HCT116 (cell line): Measurements from ENCODE around the gene HOXB2. TPM values are rescaled to one million over a fixed set of nuclear protein-coding genes. Genes with fewer than 3 reads are reported as not detected.

Experiments used
- ATAC-seq: fragments of 200-7000 bp; cut with Tn5 transposase; 2 replicates; pipeline ENCODE4 v1.9.1; 2020; ENCODE audit warnings: mild to moderate bottlenecking, moderate library complexity
- BruUV-seq: library from RNA; stranded (reverse); fragments of 400-500 nt; replicated peaks from 2 replicates; lab custom pipeline; 2021; lab: Mats Ljungman, UMichigan
- CTCF ChIA-PET: fragments of 300-600 bp; sonication (Branson Sonifier 250); formaldehyde crosslinking; loops from one replicate; lab custom pipeline; 2021; ENCODE audit warnings: antibody characterized with exemption; lab: Charles Lee
- POLR2A ChIA-PET: fragments of 300-600, 350-600 bp; sonication (Branson Sonifier 250); formaldehyde crosslinking; loops from one replicate; lab custom pipeline; 2021; ENCODE audit warnings: antibody characterized with exemption; lab: Charles Lee
- RAD21 ChIA-PET, 2 experiments: fragments of 300-600 bp; sonication (Branson Sonifier 250); formaldehyde crosslinking; loops; one replicate each; lab custom pipeline; 2023; ENCODE audit warnings: low total read pairs in 2 of 2; ENCODE audit not compliant: uncharacterized antibody in 2 of 2, unreplicated experiment in 2 of 2, low non-redundant PET in 1 of 2; lab: Charles Lee
- DNase-seq: peaks from one replicate; pipeline ENCODE4 v3.0.0-alpha.2; 2010; ENCODE audit warnings: low read depth, low spot score
- H2AFZ ChIP-seq: fragments of 200-600 bp; shearing (Covaris generic), sonication (generic); 2 replicates; pipeline ENCODE4 v1.6.1; 2017; ENCODE audit warnings: low read depth, mixed run types, mixed read lengths, antibody characterized with exemption, low read length; ENCODE audit not compliant: poor library complexity, severe bottlenecking
- H3K27ac ChIP-seq: 2 replicates; pipeline ENCODE4 v1.5.1; 2012; ENCODE audit warnings: low read depth, low read length
- H3K27me3 ChIP-seq: fragments of 200-600 bp; sonication (generic); 2 replicates; pipeline ENCODE4 v1.6.1; 2016; ENCODE audit warnings: mixed run types, low read length, mixed read lengths; ENCODE audit not compliant: insufficient read depth
- H3K36me3 ChIP-seq, 2 experiments: fragments of 200-500 bp in 1 of 2; fragments of 200-600 bp in 1 of 2; sonication (Bioruptor generic) in 1 of 2; sonication (generic) in 1 of 2; 2 replicates each; pipeline versions ENCODE4 v1.5.1 to v1.6.1; 2014 to 2016; ENCODE audit warnings: low read length in 2 of 2, inconsistent platforms in 1 of 2, mixed read lengths in 1 of 2, mixed run types in 1 of 2; ENCODE audit not compliant: insufficient read depth in 2 of 2, control insufficient read depth in 1 of 2
- H3K4me1 ChIP-seq, 2 experiments: fragments of 200-600 bp in 1 of 2; sonication (generic) in 1 of 2; 2 replicates each; pipeline versions ENCODE4 v1.5.1 to v1.6.1; 2012 to 2017; ENCODE audit warnings: low read length in 2 of 2, inconsistent platforms in 1 of 2, mild to moderate bottlenecking in 1 of 2, mixed read lengths in 1 of 2, mixed run types in 1 of 2, moderate library complexity in 1 of 2; ENCODE audit not compliant: insufficient read depth in 2 of 2, control insufficient read depth in 1 of 2
- H3K4me2 ChIP-seq: fragments of 200-600 bp; sonication (generic); 2 replicates; pipeline ENCODE4 v1.6.1; 2017; ENCODE audit warnings: mixed run types, low read length, mixed read lengths
- H3K4me3 ChIP-seq, 2 experiments: fragments of 200-600 bp in 1 of 2; sonication (generic) in 1 of 2; replicated peaks in 1 of 2; 2 replicates each; pipeline ENCODE4 v1.5.1; 2011 to 2016; ENCODE audit warnings: low read length in 2 of 2, control low read depth in 1 of 2, low read depth in 1 of 2, mild to moderate bottlenecking in 1 of 2, mixed read lengths in 1 of 2, mixed run types in 1 of 2
- H3K79me2 ChIP-seq: fragments of 200-600 bp; sonication (generic); 2 replicates; pipeline ENCODE4 v1.6.1; 2017; ENCODE audit warnings: mild to moderate bottlenecking, mixed run types, low read length, moderate library complexity, mixed read lengths; ENCODE audit not compliant: insufficient read depth
- H3K9ac ChIP-seq: fragments of 200-600 bp; sonication (generic); 2 replicates; pipeline ENCODE4 v1.6.1; 2016; ENCODE audit warnings: low read length, mixed read lengths
- H3K9me2 ChIP-seq: fragments of 200-600 bp; sonication (generic), shearing (Covaris generic); 2 replicates; pipeline ENCODE4 v1.6.1; 2017; ENCODE audit warnings: mixed run types, mild to moderate bottlenecking, moderate library complexity; ENCODE audit not compliant: insufficient read depth
- H3K9me3 ChIP-seq, 2 experiments: fragments of 200-500 bp in 1 of 2; fragments of 200-600 bp in 1 of 2; sonication (Bioruptor generic) in 1 of 2; sonication (generic) in 1 of 2; 2 replicates each; pipeline ENCODE4 v1.6.1; 2014 to 2017; ENCODE audit warnings: low read length in 2 of 2, mixed read lengths in 2 of 2, inconsistent platforms in 1 of 2, low read depth in 1 of 2, mild to moderate bottlenecking in 1 of 2, mixed run types in 1 of 2, moderate library complexity in 1 of 2; ENCODE audit not compliant: control insufficient read depth in 1 of 2, insufficient read depth in 1 of 2
- H4K20me1 ChIP-seq: fragments of 200-600 bp; sonication (generic), shearing (Covaris generic); 2 replicates; pipeline ENCODE4 v1.6.1; 2017; ENCODE audit warnings: mixed run types, mild to moderate bottlenecking, moderate library complexity; ENCODE audit not compliant: insufficient read depth
- ATF3 ChIP-seq: IDR thresholded peaks from 2 replicates; pipeline ENCODE4 v1.6.1; 2012
- CBX3 ChIP-seq: IDR thresholded peaks from 2 replicates; pipeline ENCODE4 v1.6.1; 2012; ENCODE audit warnings: low read depth
- CEBPB ChIP-seq: IDR thresholded peaks from 2 replicates; pipeline ENCODE4 v1.6.1; 2012; ENCODE audit warnings: low read depth
- EGR1 ChIP-seq: IDR thresholded peaks from 2 replicates; pipeline ENCODE4 v1.6.1; 2012; ENCODE audit warnings: low read depth
- ELF1 ChIP-seq: IDR thresholded peaks from 2 replicates; pipeline ENCODE4 v1.6.1; 2012; ENCODE audit warnings: low read depth, borderline replicate concordance
- EZH2 ChIP-seq: fragments of 200-600 bp; sonication (generic); IDR thresholded peaks from 2 replicates; pipeline ENCODE4 v1.6.1; 2017; ENCODE audit warnings: antibody characterized with exemption, mixed run types
- EZH2phosphoT487 ChIP-seq: fragments of 200-600 bp; IDR thresholded peaks from 2 replicates; pipeline ENCODE4 v1.6.1; 2018; ENCODE audit warnings: antibody characterized with exemption, borderline replicate concordance
- FOSL1 ChIP-seq: IDR thresholded peaks from 2 replicates; pipeline ENCODE4 v1.6.1; 2012; ENCODE audit warnings: low read depth
- JUND ChIP-seq: IDR thresholded peaks from 2 replicates; pipeline ENCODE4 v1.6.1; 2012
- POLR2A ChIP-seq: IDR thresholded peaks from 2 replicates; pipeline ENCODE4 v1.7.0; 2011; ENCODE audit warnings: borderline replicate concordance; ENCODE audit not compliant: insufficient read depth, insufficient read length; ENCODE audit errors: extremely low read depth
- POLR2AphosphoS5 ChIP-seq: IDR thresholded peaks from 2 replicates; pipeline ENCODE4 v1.6.1; 2011; ENCODE audit warnings: mild to moderate bottlenecking, low read depth, low read length, moderate library complexity
- RAD21 ChIP-seq: IDR thresholded peaks from 2 replicates; pipeline ENCODE4 v1.6.1; 2012; ENCODE audit warnings: low read depth, mild to moderate bottlenecking
- REST ChIP-seq: IDR thresholded peaks from 2 replicates; pipeline ENCODE4 v1.6.1; 2012; ENCODE audit warnings: low read depth
- SIN3A ChIP-seq: IDR thresholded peaks from 2 replicates; pipeline ENCODE4 v1.6.1; 2012; ENCODE audit warnings: low read depth
- SP1 ChIP-seq: IDR thresholded peaks from 2 replicates; pipeline ENCODE4 v1.6.1; 2012; ENCODE audit warnings: low read depth
- YY1 ChIP-seq: IDR thresholded peaks from 2 replicates; pipeline ENCODE4 v1.6.1; 2011; ENCODE audit warnings: low read length, low read depth, moderate library complexity, mild to moderate bottlenecking; ENCODE audit not compliant: insufficient replicate concordance; ENCODE audit errors: extremely low read depth
- ZNF274 ChIP-seq: fragments of 200-500 bp; sonication (Bioruptor generic); IDR thresholded peaks from 2 replicates; pipeline ENCODE4 v1.6.1; 2014; ENCODE audit warnings: mild to moderate bottlenecking, low read depth, low read length, inconsistent platforms
- intact Hi-C: fragments of 100-400 bp; cut with micrococcal nuclease; formaldehyde crosslinking; loops from 2 replicates; pipeline ENCODE4 v1.10.0; 2022
- total RNA-seq: library from RNA; stranded (reverse); gene quantifications from one replicate; pipeline ENCODE4 v1.2.1, GENCODE V29; 2021; ENCODE audit not compliant: unreplicated experiment
- TF ChIP-seq, protein P1 (sequence below), 3 experiments: fragments of 200-600 bp in 1 of 3; sonication (generic) in 1 of 3; IDR thresholded peaks in 2 of 3; conservative IDR thresholded peaks in 1 of 3; 2 replicates each; pipeline ENCODE4 v1.5.1; 2012 to 2017; ENCODE audit warnings: low read depth in 2 of 3, low read length in 2 of 3, antibody characterized with exemption in 1 of 3, borderline replicate concordance in 1 of 3, control low read depth in 1 of 3, mild to moderate bottlenecking in 1 of 3, mixed read lengths in 1 of 3, mixed run types in 1 of 3, moderate library complexity in 1 of 3; ENCODE audit not compliant: insufficient read depth in 1 of 3
- TF ChIP-seq, protein P2 (sequence below): IDR thresholded peaks from 2 replicates; pipeline ENCODE4 v1.6.1; 2011; ENCODE audit warnings: mild to moderate bottlenecking, low read length, moderate library complexity; ENCODE audit not compliant: insufficient replicate concordance; ENCODE audit errors: extremely low read depth
- TF ChIP-seq, protein P3 (sequence below): IDR thresholded peaks from 2 replicates; pipeline ENCODE4 v1.6.1; 2012

The HOXB2 gene
- total RNA-seq, 1 experiment from 2014 or later, result 2.0 TPM

- no peak overlapping the region for H3K4me3 ChIP-seq
- RAD21 ChIA-PET, result no interaction called here
Observed at GRCh38 chr17:48502901-48503300, 42.0 kb downstream of the HOXB2 start.

More at GRCh38 chr17:48502901-48503300, 42.0 kb downstream of the HOXB2 start:
- H2AFZ ChIP-seq, result no peak overlapping the region
- POLR2A ChIA-PET, result no interaction called here
- H3K9me3 ChIP-seq, result no peaks in the 10 kb centered on the region
- intact Hi-C loops, result no loop called here
- H4K20me1 ChIP-seq, result no peaks in the 10 kb centered on the region
- no peak for ATAC-seq
- CTCF ChIA-PET, result no interaction called here
- no peaks in the 10 kb centered on the region for H3K9me2 ChIP-seq
- no peak overlapping the region for H3K27ac ChIP-seq
- H3K9ac ChIP-seq, result no peak overlapping the region
- no TSS peak for BruUV-seq
- no peak for DNase-seq
- no peaks in the 10 kb centered on the region for H3K27me3 ChIP-seq
- H3K4me1 ChIP-seq, result peaks cover 9 to 19% of the 10 kb centered on the region in 2 experiments
- no peaks in the 10 kb centered on the region for H3K36me3 ChIP-seq
- H3K79me2 ChIP-seq, result no peaks in the 10 kb centered on the region
- H3K4me2 ChIP-seq, result no peak overlapping the region
- TF ChIP-seq ATF3 (no peak), ELF1 (no peak), JUND (no peak), SIN3A (no peak), SP1 (no peak), CEBPB (no peak), CBX3 (no peak), ZNF274 (no peak), POLR2A (no peak), RAD21 (no peak), FOSL1 (no peak), REST (no peak), YY1 (no peak), EZH2phosphoT487 (no peak), EGR1 (no peak), POLR2AphosphoS5 (no peak), EZH2 (no peak)
- TF ChIP-seq, protein P1, sequence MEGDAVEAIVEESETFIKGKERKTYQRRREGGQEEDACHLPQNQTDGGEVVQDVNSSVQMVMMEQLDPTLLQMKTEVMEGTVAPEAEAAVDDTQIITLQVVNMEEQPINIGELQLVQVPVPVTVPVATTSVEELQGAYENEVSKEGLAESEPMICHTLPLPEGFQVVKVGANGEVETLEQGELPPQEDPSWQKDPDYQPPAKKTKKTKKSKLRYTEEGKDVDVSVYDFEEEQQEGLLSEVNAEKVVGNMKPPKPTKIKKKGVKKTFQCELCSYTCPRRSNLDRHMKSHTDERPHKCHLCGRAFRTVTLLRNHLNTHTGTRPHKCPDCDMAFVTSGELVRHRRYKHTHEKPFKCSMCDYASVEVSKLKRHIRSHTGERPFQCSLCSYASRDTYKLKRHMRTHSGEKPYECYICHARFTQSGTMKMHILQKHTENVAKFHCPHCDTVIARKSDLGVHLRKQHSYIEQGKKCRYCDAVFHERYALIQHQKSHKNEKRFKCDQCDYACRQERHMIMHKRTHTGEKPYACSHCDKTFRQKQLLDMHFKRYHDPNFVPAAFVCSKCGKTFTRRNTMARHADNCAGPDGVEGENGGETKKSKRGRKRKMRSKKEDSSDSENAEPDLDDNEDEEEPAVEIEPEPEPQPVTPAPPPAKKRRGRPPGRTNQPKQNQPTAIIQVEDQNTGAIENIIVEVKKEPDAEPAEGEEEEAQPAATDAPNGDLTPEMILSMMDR (IDR thresholded peaks at IDR 0.05 in 2 of 3, conservative IDR thresholded peaks at IDR 0.05 in 1 of 3; ENCODE audit: borderline replicate concordance in 1 of 3, insufficient read depth in 1 of 3, low read depth in 2 of 3, low read length in 2 of 3), result no peak
- TF ChIP-seq, protein P2, sequence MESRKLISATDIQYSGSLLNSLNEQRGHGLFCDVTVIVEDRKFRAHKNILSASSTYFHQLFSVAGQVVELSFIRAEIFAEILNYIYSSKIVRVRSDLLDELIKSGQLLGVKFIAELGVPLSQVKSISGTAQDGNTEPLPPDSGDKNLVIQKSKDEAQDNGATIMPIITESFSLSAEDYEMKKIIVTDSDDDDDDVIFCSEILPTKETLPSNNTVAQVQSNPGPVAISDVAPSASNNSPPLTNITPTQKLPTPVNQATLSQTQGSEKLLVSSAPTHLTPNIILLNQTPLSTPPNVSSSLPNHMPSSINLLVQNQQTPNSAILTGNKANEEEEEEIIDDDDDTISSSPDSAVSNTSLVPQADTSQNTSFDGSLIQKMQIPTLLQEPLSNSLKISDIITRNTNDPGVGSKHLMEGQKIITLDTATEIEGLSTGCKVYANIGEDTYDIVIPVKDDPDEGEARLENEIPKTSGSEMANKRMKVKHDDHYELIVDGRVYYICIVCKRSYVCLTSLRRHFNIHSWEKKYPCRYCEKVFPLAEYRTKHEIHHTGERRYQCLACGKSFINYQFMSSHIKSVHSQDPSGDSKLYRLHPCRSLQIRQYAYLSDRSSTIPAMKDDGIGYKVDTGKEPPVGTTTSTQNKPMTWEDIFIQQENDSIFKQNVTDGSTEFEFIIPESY, result no peak
- TF ChIP-seq, protein P3, sequence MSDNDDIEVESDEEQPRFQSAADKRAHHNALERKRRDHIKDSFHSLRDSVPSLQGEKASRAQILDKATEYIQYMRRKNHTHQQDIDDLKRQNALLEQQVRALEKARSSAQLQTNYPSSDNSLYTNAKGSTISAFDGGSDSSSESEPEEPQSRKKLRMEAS, result no peak
